DOHH2 (cell line): ENCODE measurements around the gene MFSD1.
"Not testable (repeated sequence)": the region's sequence is repeated elsewhere in the genome, so short reads cannot be mapped to it uniquely, and the experiment has no call there.

ENCODE experiments used
- H3F3A ChIP-seq: fragments of 200-600 bp; sonication (generic), shearing (Covaris generic); 2 replicates; pipeline ENCODE4 v1.6.0; 2016; ENCODE audit warnings: antibody characterized with exemption, mild to moderate bottlenecking; ENCODE audit not compliant: control insufficient read depth, insufficient read depth
- H3K27ac ChIP-seq: fragments of 200-600 bp; sonication (generic); 2 replicates; pipeline ENCODE4 v1.5.1; 2014; ENCODE audit warnings: low read depth, mild to moderate bottlenecking, low read length, moderate library complexity
- H3K27me3 ChIP-seq: fragments of 200-600 bp; sonication (generic); 2 replicates; pipeline ENCODE4 v1.6.1; 2014; ENCODE audit warnings: mild to moderate bottlenecking, low read length, mixed read lengths; ENCODE audit not compliant: control insufficient read depth
- H3K36me3 ChIP-seq: fragments of 200-600 bp; sonication (generic); 2 replicates; pipeline ENCODE4 v1.6.1; 2014; ENCODE audit warnings: mild to moderate bottlenecking, low read length, moderate library complexity, mixed read lengths; ENCODE audit not compliant: control insufficient read depth
- H3K4me1 ChIP-seq: fragments of 200-600 bp; sonication (generic); 2 replicates; pipeline ENCODE4 v1.6.1; 2014; ENCODE audit warnings: mild to moderate bottlenecking, low read length, mixed read lengths; ENCODE audit not compliant: control insufficient read depth
- H3K4me2 ChIP-seq: fragments of 200-600 bp; sonication (generic); 2 replicates; pipeline ENCODE4 v1.6.0; 2014; ENCODE audit warnings: mild to moderate bottlenecking, low read length, moderate library complexity
- H3K4me3 ChIP-seq: fragments of 200-600 bp; sonication (generic); 2 replicates; pipeline ENCODE4 v1.5.1; 2014; ENCODE audit warnings: mild to moderate bottlenecking, low read length, mixed read lengths
- H3K79me2 ChIP-seq: fragments of 200-600 bp; sonication (generic); 2 replicates; pipeline ENCODE4 v1.6.1; 2014; ENCODE audit warnings: mild to moderate bottlenecking, low read length, mixed read lengths; ENCODE audit not compliant: control insufficient read depth
- H3K9me2 ChIP-seq: fragments of 200-600 bp; sonication (generic); replicated peaks from 2 replicates; pipeline ENCODE4 v1.6.1; 2014; ENCODE audit warnings: mild to moderate bottlenecking, low read length, mixed read lengths; ENCODE audit not compliant: control insufficient read depth
- H3K9me3 ChIP-seq: fragments of 200-600 bp; sonication (generic); 2 replicates; pipeline ENCODE4 v1.6.1; 2014; ENCODE audit warnings: antibody characterized with exemption, low read length, mixed read lengths; ENCODE audit not compliant: control insufficient read depth, insufficient read depth
- H4K20me1 ChIP-seq: fragments of 200-600 bp; sonication (generic); 2 replicates; pipeline ENCODE4 v1.6.0; 2014; ENCODE audit warnings: low read depth, mild to moderate bottlenecking, antibody characterized with exemption, low read length, moderate library complexity; ENCODE audit not compliant: control insufficient read depth, insufficient read depth
- EZH2phosphoT487 ChIP-seq: fragments of 200-600 bp; sonication (generic); IDR thresholded peaks from 2 replicates; pipeline ENCODE4 v1.6.1; 2017; ENCODE audit warnings: borderline replicate concordance, mild to moderate bottlenecking, antibody characterized with exemption, low read length, moderate library complexity, mixed read lengths
- TF ChIP-seq, protein P1 (sequence below): fragments of 200-600 bp; sonication (generic); IDR thresholded peaks from one replicate; pipeline ENCODE4 v1.5.1; 2014; ENCODE audit warnings: antibody characterized with exemption, mild to moderate bottlenecking, low read depth, low read length; ENCODE audit not compliant: poor library complexity, severe bottlenecking

MFSD1 gene

GRCh38 chr3:158789592-158789991 is 12.3 kb upstream of the MFSD1 start:
- Histone ChIP-seq H3K27ac (no peak overlapping the region), H3K9me2 (no peaks in the 10 kb centered on the region), H3K79me2 (no peaks in the 10 kb centered on the region), H3K4me2 (no peak overlapping the region), H3K9me3 (no peaks in the 10 kb centered on the region), H3K27me3 (no peaks in the 10 kb centered on the region), H3F3A (no peaks in the 10 kb centered on the region), H3K4me1 (peaks cover 7% of the 10 kb centered on the region), H3K36me3 (no peaks in the 10 kb centered on the region), H4K20me1 (no peaks in the 10 kb centered on the region), H3K4me3 (no peak overlapping the region)
- no peak for TF ChIP-seq EZH2phosphoT487
- TF ChIP-seq, protein P1, sequence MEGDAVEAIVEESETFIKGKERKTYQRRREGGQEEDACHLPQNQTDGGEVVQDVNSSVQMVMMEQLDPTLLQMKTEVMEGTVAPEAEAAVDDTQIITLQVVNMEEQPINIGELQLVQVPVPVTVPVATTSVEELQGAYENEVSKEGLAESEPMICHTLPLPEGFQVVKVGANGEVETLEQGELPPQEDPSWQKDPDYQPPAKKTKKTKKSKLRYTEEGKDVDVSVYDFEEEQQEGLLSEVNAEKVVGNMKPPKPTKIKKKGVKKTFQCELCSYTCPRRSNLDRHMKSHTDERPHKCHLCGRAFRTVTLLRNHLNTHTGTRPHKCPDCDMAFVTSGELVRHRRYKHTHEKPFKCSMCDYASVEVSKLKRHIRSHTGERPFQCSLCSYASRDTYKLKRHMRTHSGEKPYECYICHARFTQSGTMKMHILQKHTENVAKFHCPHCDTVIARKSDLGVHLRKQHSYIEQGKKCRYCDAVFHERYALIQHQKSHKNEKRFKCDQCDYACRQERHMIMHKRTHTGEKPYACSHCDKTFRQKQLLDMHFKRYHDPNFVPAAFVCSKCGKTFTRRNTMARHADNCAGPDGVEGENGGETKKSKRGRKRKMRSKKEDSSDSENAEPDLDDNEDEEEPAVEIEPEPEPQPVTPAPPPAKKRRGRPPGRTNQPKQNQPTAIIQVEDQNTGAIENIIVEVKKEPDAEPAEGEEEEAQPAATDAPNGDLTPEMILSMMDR, result peak; percentile 43

DNA sequence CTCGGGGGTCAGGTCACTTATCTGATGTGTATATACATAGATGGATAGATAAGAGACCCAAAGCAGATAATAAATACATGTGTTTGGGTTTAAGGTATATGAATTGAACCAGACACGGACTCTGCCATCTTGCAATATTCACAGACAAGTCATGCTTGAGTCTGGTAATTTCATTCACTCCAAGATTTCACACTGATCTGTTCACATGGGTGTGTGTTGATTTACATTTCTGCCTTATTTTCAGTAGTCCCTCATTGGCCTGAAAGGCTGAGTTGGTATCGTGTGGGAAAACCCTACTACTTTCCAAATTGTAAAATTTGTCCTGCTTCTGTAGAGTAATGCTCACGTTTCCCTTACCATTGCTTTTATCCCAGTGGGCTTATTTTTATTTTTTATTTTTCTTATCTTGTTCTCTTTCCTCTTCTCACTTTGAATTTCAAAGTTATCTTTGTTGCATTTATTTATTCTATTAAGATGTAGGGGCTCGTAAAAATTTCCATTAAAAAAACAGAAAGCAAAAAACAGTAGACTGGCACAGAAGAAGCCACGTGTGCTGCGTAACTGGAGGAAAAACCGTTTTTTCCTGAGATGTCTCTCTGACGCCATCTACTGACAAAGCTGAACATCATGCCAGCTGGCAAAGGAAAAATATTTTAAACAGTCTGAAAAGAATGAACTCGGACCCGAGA is 10.8 kb upstream of the MFSD1 start:
- H3K4me2 ChIP-seq, result peak overlapping the region; percentile 45
- no peak overlapping the region for H3K27ac ChIP-seq
- H3K36me3 ChIP-seq, result no peaks in the 10 kb centered on the region
- peak overlapping the region; percentile 14; the same call in 1 of the 2 replicates for H3K4me3 ChIP-seq
- no peak for TF ChIP-seq EZH2phosphoT487
- TF ChIP-seq, protein P1, result peak; percentile 80
- no peaks in the 10 kb centered on the region for H3K9me2 ChIP-seq
- H3K9me3 ChIP-seq, result no peaks in the 10 kb centered on the region
- no peaks in the 10 kb centered on the region for H3K27me3 ChIP-seq
- no peaks in the 10 kb centered on the region for H3F3A ChIP-seq
- H3K4me1 ChIP-seq, result peaks cover 7% of the 10 kb centered on the region
- no peaks in the 10 kb centered on the region for H4K20me1 ChIP-seq
- no peaks in the 10 kb centered on the region for H3K79me2 ChIP-seq

- H3K9me2 ChIP-seq, H3K36me3 ChIP-seq, H4K20me1 ChIP-seq, H3K4me1 ChIP-seq, H3K27ac ChIP-seq, H3K27me3 ChIP-seq, H3F3A ChIP-seq, H3K79me2 ChIP-seq, H3K9me3 ChIP-seq: not testable (repeated sequence)
- Histone ChIP-seq H3K4me3 (peak overlapping the region; percentile 14; the same call in 1 of the 2 replicates), H3K4me2 (peak overlapping the region; percentile 45)
These were observed 10.3 kb upstream of the MFSD1 start for GRCh38 chr3:158791590-158791920.

DNA sequence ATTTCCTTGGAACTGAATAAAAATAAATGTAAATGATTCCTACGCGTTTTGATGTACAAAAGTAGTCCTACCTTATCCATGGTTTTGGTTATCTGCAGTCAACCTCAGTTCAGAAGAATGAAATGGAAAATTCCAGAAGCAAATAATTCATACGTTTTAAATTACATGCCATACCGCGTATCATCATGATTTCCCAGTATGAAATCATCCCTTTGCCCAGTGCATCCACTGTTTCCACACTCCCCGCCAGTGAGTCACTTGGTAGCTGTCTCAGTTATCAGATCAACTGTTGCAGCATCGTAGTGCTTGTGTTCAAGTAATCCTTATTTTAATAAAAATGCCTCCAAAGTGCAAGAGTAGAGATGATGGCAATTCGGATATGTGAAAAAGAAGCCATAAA is 9.1 kb upstream of the MFSD1 start:
- no peak overlapping the region for H3K27ac ChIP-seq

More for the DNA sequence above, 9.1 kb upstream of the MFSD1 start:
- H3K9me3 ChIP-seq, result no peaks in the 10 kb centered on the region
- TF ChIP-seq EZH2phosphoT487, result no peak
- TF ChIP-seq, protein P1, result no peak
- H3K4me2 ChIP-seq, result no peak overlapping the region
- no peaks in the 10 kb centered on the region for H4K20me1 ChIP-seq
- H3K36me3 ChIP-seq, result no peaks in the 10 kb centered on the region
- H3F3A ChIP-seq, result no peaks in the 10 kb centered on the region
- no peaks in the 10 kb centered on the region for H3K79me2 ChIP-seq
- no peaks in the 10 kb centered on the region for H3K9me2 ChIP-seq
- H3K27me3 ChIP-seq, result peaks cover 4% of the 10 kb centered on the region
- no peak overlapping the region for H3K4me3 ChIP-seq
- H3K4me1 ChIP-seq, result peaks cover 7% of the 10 kb centered on the region
